Measurements from ENCODE around the gene TASP1.
"Not testable (repeated sequence)": the region's sequence is repeated elsewhere in the genome, so short reads cannot be mapped to it uniquely, and the experiment has no call there.

Gene TASP1

GRCh38 chr20:13638496-13639149 is at the start of gene TASP1:
TSS of gene TASP1 (minus strand) at chr20:13638932. CDS start at chr20:13630078, 8,854 bp downstream.
- peak; percentile 96 for DNase-seq (ENCODE audit: low spot score)

GRCh38 chr20:13687815-13688214 is 49.1 kb upstream of the TASP1 start:
- DNase-seq (ENCODE audit: low spot score): no peak

DNA sequence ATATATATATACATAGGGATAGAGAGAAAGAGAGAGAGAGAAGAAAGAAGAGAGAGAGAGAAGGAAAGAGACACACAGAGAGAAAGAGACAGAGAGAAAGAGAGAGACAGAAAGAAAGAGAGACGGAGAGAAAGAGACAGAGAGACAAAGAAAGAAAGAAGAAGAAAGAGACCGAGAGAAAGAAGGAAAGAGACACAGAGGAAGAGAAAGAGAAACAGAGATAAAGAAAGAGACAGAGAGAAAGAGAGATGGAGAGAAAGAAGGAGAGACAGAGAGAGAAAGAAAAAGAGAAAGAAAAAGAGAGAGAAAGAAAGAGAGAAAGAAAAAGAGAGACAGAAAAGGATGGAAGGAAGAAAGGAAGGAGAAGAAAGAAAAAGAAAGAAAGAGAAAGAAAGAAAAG is 46.9 kb upstream of the TASP1 start:
- no peak for DNase-seq (ENCODE audit: low spot score)

DNA sequence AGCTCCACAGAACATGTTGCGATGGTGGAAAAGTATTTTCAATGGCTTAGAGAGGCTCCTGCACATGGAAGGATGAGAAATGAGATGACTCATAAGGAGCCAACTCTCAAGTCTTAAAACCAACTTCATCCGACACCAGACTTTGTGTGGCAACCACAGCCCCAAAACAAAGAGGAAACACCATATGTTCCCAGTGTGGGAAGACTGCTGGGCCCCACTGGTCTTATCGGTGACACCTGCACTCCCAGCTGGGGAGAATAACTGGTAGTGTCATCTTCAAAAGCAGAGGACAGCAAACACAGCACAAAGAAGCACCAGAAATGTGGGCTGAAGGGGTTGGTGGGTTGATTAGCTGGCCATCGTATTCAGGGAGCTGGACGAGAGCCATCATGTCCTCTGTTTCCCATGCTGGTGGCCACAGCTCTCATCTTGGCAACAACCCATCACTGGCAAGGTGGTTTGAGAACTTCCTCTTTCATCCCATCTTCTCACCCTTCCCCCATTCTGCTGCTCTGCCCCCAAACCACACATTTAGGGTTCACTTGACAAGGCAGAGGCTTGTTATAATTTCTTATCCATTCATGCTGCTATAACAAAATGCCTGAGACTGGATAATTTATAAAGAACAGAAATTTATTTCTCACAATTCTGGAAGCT is 46.0 kb upstream of the TASP1 start:
- no peak for DNase-seq (ENCODE audit: low spot score)

GRCh38 chr20:13683833-13684232 is 45.1 kb upstream of the TASP1 start:
- no peak for DNase-seq (ENCODE audit: low spot score)

DNA sequence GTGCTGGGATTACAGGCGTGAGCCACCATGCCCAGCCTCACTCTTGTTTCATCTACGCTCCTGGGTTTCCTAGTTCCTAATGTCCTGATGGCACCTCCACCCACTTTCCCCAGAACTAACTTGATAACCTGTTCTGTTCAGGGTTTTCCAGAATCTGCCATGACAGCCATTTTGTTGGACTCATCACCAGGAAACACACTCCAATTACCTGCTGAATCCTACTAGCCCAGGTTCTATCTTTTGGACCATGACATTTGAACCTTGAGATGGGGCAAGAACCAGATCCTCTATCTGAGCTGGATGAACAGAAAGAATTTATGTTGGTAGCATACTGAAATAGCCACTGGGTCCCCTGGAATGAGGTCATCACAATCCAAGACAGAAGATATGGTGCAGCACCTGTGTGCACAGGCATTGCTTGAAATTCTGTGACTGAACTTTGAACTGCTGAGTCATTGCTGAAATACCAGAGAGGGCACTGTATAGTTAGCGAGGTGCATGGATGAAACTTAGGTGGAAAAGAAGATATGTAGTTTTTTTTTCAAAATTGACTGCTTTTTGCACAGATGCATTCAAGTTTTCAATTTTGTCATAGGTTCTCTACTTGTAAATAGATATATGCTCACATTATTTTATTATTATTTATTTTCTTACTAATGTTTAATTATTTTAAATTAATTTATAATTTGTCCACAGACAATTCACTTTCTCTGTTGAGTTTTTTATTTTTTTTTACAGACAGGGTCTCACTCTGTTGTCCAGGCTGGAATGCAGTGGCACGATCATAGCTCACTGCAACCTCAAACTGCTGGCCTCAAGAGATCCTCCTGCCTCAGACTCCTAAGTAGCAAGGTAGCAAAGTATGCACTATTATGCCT is 42.8 kb upstream of the TASP1 start:
- DNase-seq (ENCODE audit: low spot score): no peak

DNA sequence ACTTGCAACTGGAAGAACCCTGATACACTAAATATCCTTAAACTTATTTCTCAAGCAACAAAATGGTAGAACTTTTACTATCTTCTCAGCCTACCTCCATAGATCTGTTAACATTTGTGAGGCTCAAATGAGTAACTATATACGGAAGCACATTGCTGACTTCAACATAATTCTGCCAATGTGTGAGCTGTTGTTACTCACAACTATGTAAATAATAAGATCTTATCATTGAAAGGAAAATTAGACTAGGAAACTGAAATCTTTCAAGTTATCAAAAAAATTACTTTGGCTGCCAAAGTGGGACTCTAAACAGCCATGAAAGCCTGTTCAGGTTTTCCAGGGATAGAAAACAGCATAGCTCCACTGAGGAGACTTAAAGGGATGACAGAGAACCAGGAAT is 40.2 kb upstream of the TASP1 start:
- no peak for DNase-seq (ENCODE audit: low spot score)

DNA sequence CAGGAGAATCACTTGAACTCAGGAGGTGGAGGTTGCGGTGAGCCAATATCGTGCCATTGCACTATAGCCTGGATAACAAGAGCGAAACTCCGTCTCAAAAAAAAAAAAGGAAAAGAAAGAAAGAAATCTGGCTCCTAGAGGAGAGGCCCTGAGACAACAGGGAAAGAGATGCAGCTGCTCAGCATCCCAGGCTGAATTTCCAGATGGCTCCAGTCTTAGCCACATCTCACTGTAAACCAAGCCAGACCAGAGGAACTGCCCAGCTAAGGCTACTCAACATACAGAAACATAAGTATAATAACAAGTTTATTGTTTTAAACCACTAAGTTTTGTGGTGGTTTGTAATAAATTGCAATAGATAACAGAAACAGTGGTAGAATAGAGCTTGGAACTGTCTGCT is 38.5 kb upstream of the TASP1 start:
- DNase-seq (ENCODE audit: low spot score): no peak

GRCh38 chr20:13676682-13677081 is 38.0 kb upstream of the TASP1 start:
- DNase-seq (ENCODE audit: low spot score): no peak

- DNase-seq (ENCODE audit: low spot score): no peak
Observed at GRCh38 chr20:13672690-13673089, 34.0 kb upstream of the TASP1 start.

DNA sequence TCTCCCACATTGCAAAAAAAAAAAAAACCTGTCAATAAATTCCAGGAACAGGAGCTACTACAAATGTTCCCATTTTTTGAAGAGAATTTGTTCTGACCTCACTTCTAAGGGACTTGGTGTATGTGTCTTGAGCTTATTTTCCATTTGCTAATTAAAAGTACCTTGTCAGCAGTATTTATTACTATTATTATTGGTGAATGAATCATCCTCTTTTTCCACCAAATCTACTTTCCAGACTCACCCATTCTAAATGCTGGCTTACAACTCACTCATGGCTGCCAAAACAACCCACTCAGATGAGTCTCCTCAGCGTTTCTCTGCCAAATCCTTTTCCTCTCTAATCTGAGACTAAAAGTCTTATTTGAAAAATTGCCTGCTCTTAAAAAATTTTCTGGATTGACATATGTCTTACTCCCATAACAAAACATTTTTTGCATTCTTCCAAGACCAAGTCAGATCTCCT is 33.2 kb upstream of the TASP1 start:
- DNase-seq (ENCODE audit: low spot score): no peak

GRCh38 chr20:13671512-13671911 is 32.8 kb upstream of the TASP1 start:
- no peak for DNase-seq (ENCODE audit: low spot score)

DNA sequence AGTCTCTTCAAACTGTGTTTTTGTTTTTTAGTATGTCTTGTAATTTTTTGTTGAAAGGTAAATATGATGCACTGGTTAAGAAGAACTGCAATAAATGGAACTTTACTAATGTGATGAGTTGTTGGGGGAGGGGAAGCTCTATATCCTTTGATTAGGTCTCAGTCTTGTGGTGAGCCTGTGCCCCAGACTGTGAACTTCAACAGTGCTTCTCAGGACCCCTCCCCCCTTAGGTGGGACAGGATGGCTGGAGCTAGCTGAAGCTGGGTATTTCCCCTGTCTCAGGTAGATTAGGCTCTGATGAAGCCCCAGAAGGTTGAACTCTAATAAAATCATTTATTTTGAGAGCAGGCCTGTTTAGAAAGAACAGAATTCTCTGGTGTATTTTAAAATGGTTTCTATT is 31.4 kb upstream of the TASP1 start:
- DNase-seq (ENCODE audit: low spot score): peak; percentile 33

GRCh38 chr20:13665709-13666395 is 27.1 kb upstream of the TASP1 start:
- no peak for DNase-seq (ENCODE audit: low spot score)

GRCh38 chr20:13661070-13661685 is 22.4 kb upstream of the TASP1 start:
- DNase-seq (ENCODE audit: low spot score): no peak

- no peak for DNase-seq (ENCODE audit: low spot score)
Observed at GRCh38 chr20:13659288-13659687, 20.6 kb upstream of the TASP1 start.

- DNase-seq (ENCODE audit: low spot score): not testable (repeated sequence)
Observed at GRCh38 chr20:13658060-13658459, 19.3 kb upstream of the TASP1 start.

- no peak for DNase-seq (ENCODE audit: low spot score)
Observed at GRCh38 chr20:13656721-13657368, 18.1 kb upstream of the TASP1 start.

DNA sequence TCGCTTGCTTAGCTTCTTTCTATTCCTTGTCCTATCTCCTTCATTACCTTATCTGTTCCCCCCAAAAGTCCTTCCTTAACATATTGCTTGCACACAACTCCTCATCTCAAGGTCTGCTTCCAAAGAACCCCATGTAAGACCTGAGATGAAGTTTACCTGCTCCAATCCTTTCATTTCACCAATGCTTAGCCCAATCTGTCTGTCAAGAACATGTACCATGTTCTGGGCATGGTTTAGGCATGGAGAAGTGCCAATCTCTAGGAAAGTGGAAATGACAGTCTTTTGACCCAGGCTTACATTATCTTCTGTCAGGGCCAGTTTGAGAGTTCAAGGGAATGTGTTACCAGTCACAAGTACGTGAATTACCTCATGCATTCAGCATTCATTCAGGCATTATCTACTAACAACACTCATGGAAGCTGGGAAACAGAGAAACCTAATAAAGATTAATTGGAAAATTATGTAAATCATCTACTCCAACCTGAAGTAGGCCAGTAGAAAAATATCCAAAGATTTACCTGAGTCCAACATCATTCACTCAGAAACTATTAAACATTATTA is 15.8 kb upstream of the TASP1 start:
- no peak for DNase-seq (ENCODE audit: low spot score)

DNA sequence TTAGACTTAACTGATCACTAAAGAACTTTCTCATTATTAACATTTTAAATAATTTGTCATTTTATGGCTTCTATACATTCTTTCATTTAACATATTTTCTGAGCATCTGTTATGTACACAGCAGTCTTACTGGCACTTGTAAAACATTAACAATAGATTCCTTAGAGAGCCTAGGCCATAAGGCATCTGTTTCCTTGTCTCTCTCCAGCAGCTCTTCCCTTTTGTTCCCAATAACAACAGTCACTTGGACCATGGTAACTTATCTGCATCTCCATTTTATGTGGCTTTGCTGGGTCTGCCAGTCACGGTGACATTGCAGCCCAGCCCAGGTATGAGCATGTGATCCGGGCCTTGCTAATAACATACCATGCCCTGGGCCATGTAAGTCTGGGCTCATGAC is 11.7 kb upstream of the TASP1 start:
- DNase-seq (ENCODE audit: low spot score): no peak

All from iPS-NIHi11 (cell line).